GM12878 (cell line): Measurements from ENCODE around the gene GREB1.

Source experiments
- CBX5 ChIP-seq: sonication (generic); IDR thresholded peaks from 2 replicates; pipeline ENCODE4 v1.6.1; 2016; ENCODE audit warnings: low read depth, moderate library complexity, mild to moderate bottlenecking, inconsistent platforms
- NFIC ChIP-seq: IDR thresholded peaks from 2 replicates; pipeline ENCODE4 v1.6.1; 2012; ENCODE audit warnings: low read depth, mild to moderate bottlenecking, inconsistent platforms, low read length, moderate library complexity
- POLR2AphosphoS5 ChIP-seq: IDR thresholded peaks from 2 replicates; pipeline ENCODE4 v1.6.1; 2011; ENCODE audit warnings: mild to moderate bottlenecking, low read length, inconsistent platforms
- ZNF274 ChIP-seq: IDR thresholded peaks from one replicate; pipeline ENCODE4 v1.8.0; 2011; ENCODE audit not compliant: insufficient read length, insufficient read depth

GRCh38 chr2:11657195-11657594, 123.3 kb downstream of the GREB1 start:
- no peak for TF ChIP-seq NFIC
- TF ChIP-seq CBX5 = no peak
- TF ChIP-seq POLR2AphosphoS5 = no peak
- no peak for TF ChIP-seq ZNF274
